GM12878 (cell line): Measurements from ENCODE around the gene ARHGEF26. TPM values are rescaled to one million over a fixed set of nuclear protein-coding genes. Genes with fewer than 3 reads are reported as not detected.
"Not testable (repeated sequence)": the region's sequence is repeated elsewhere in the genome, so short reads cannot be mapped to it uniquely, and the experiment has no call there.

ENCODE experiments used
- ATAC-seq: fragments of 200-7000 bp; cut with Tn5 transposase; 3 replicates; pipeline ENCODE4 v1.9.1; 2020; ENCODE audit warnings: mild to moderate bottlenecking, moderate library complexity
- BruUV-seq: library from RNA; stranded (reverse); fragments of 400-500 nt; replicated peaks from 2 replicates; lab custom pipeline; 2021; lab: Mats Ljungman, UMichigan
- CTCF ChIA-PET: fragments of 300-600 bp; sonication (Branson Sonifier 250); formaldehyde crosslinking; extraction: SDS; loops from one replicate; lab custom pipeline; 2021; ENCODE audit warnings: inconsistent platforms; lab: Yijun Ruan, JAX
- POLR2A ChIA-PET: fragments of 350-600 bp; formaldehyde crosslinking; extraction: SDS; loops from one replicate; lab custom pipeline; 2021; ENCODE audit warnings: inconsistent platforms; lab: Charles Lee
- RAD21 ChIA-PET: fragments of 300-600 bp; sonication (Branson Sonifier 250); formaldehyde crosslinking; loops from one replicate; lab custom pipeline; 2023; ENCODE audit warnings: antibody characterized with exemption; ENCODE audit not compliant: unreplicated experiment; lab: Charles Lee
- SMC1A ChIA-PET: fragments of 300-600 bp; sonication (Branson Sonifier 250); formaldehyde crosslinking; loops from one replicate; lab custom pipeline; 2023; ENCODE audit not compliant: unreplicated experiment, uncharacterized antibody; lab: Charles Lee
- DNase-seq: peaks from one replicate; pipeline ENCODE4 v3.0.0-alpha.2; 2011; ENCODE audit warnings: low read depth, low spot score
- FAIRE-seq: peaks from 3 replicates; lab custom pipeline; 2011; peaks lifted over from hg19 to GRCh38; lab: Jason Lieb, UNC
- H2AFZ ChIP-seq: 2 replicates; pipeline ENCODE4 v1.6.0; 2011; ENCODE audit warnings: low read depth, low read length, control low read depth; ENCODE audit not compliant: control insufficient read depth
- H3K27ac ChIP-seq: 2 replicates; pipeline ENCODE4 v1.5.1; 2011; ENCODE audit warnings: control low read depth; ENCODE audit not compliant: control insufficient read depth, insufficient read depth
- H3K27me3 ChIP-seq, 2 experiments: replicated peaks in 1 of 2; 2 replicates each; pipeline versions ENCODE4 v1.6.0 to v1.6.1; 2011; ENCODE audit warnings: low read length in 1 of 2; ENCODE audit not compliant: control insufficient read depth in 2 of 2, insufficient read depth in 2 of 2
- H3K36me3 ChIP-seq, 2 experiments: 2 replicates each; pipeline ENCODE4 v1.5.1; 2011; ENCODE audit warnings: low read length in 1 of 2; ENCODE audit not compliant: control insufficient read depth in 2 of 2, insufficient read depth in 2 of 2
- H3K4me1 ChIP-seq: 2 replicates; pipeline ENCODE4 v1.6.1; 2011; ENCODE audit warnings: mild to moderate bottlenecking, low read length, moderate library complexity, mixed read lengths; ENCODE audit not compliant: control insufficient read depth, insufficient read depth
- H3K4me2 ChIP-seq: 2 replicates; pipeline ENCODE4 v1.6.0; 2011; ENCODE audit warnings: control low read depth; ENCODE audit not compliant: control insufficient read depth, insufficient read depth
- H3K4me3 ChIP-seq: fragments of 200-600 bp; sonication (generic); 2 replicates; pipeline ENCODE4 v1.5.1; 2016
- H3K79me2 ChIP-seq: 2 replicates; pipeline ENCODE4 v1.6.0; 2011; ENCODE audit warnings: low read length; ENCODE audit not compliant: control insufficient read depth, insufficient read depth
- H3K9ac ChIP-seq: 2 replicates; pipeline ENCODE4 v1.8.0; 2011; ENCODE audit warnings: low read length, control low read depth, mixed read lengths; ENCODE audit not compliant: control insufficient read depth, insufficient read depth
- H3K9me3 ChIP-seq: replicated peaks from 3 replicates; pipeline ENCODE4 v1.5.1; 2011; ENCODE audit warnings: mild to moderate bottlenecking, low read length; ENCODE audit not compliant: control insufficient read depth, insufficient read depth
- H4K20me1 ChIP-seq: 2 replicates; pipeline ENCODE4 v1.6.0; 2011; ENCODE audit not compliant: control insufficient read depth, insufficient read depth
- BCL11A ChIP-seq: IDR thresholded peaks from 2 replicates; pipeline ENCODE4 v1.6.1; 2011; ENCODE audit warnings: low read depth, low read length
- DPF2 ChIP-seq: fragments of 450-650 bp; IDR thresholded peaks from 2 replicates; pipeline ENCODE4 v1.6.1; 2017; ENCODE audit warnings: mild to moderate bottlenecking
- ESRRA ChIP-seq: IDR thresholded peaks from 2 replicates; pipeline ENCODE4 v1.6.1; 2012; ENCODE audit warnings: mild to moderate bottlenecking, low read length, improper control_type of control experiment
- KDM1A ChIP-seq: fragments of 200-600 bp; sonication (generic); IDR thresholded peaks from 2 replicates; pipeline ENCODE4 v1.6.1; 2016; ENCODE audit warnings: borderline replicate concordance
- POU2F2 ChIP-seq: IDR thresholded peaks from 3 replicates; pipeline ENCODE4 v1.6.1; 2011; ENCODE audit warnings: low read depth, mild to moderate bottlenecking, low read length, borderline replicate concordance
- RELA ChIP-seq: fragments of 450-650 bp; IDR thresholded peaks from 2 replicates; pipeline ENCODE4 v1.8.0; 2014; ENCODE audit warnings: borderline replicate concordance; ENCODE audit not compliant: partially characterized antibody
- TBL1XR1 ChIP-seq: IDR thresholded peaks from 2 replicates; pipeline ENCODE4 v1.6.1; 2012; ENCODE audit warnings: low read depth, low read length, improper control_type of control experiment
- ZBTB4 ChIP-seq: fragments of 450-650 bp; formaldehyde crosslinking; IDR thresholded peaks from 2 replicates; pipeline ENCODE4 v1.4.0; 2022; ENCODE audit warnings: mild to moderate bottlenecking, moderate library complexity
- WGBS: methylation state at CpG from one replicate; pipeline ENCODE4 v1.1.6; 2016; ENCODE audit warnings: low lambda C conversion rate; ENCODE audit not compliant: insufficient replicate concordance, insufficient coverage; ENCODE audit errors: missing lambda C conversion rate; 5-methylcytosine and 5-hydroxymethylcytosine counted together
- in situ Hi-C: fragments of 300-500 bp; cut with MboI; formaldehyde crosslinking; loops from 9 replicates; pipeline ENCODE4 v1.14.3; 2018; ENCODE audit warnings: mixed read lengths
- intact Hi-C: fragments of 100-400 bp; cut with micrococcal nuclease; formaldehyde crosslinking; loops from one replicate; pipeline ENCODE4 v1.14.2; 2022; ENCODE audit not compliant: unreplicated experiment
- polyA plus RNA-seq, 11 experiments: library from polyadenylated mRNA; depleted of rRNA in 4 of 11; unstranded in 6 of 11; stranded (reverse) in 5 of 11; fragments of >200 nt; fragmentation: Nextera tagmentation in 4 of 11; fragmentation: Illumina TruSeq in 1 of 11; extraction: Ambion mirVana in 4 of 11; extraction: Trizol in 1 of 11; gene quantifications; 1 replicate in 1 of 11; 2 replicates in 10 of 11; pipeline versions ENCODE4 v1.2.1 to v1.2.3, GENCODE V29; 2011 to 2016; ENCODE audit warnings: inconsistent platforms in 2 of 11, missing spikeins in 2 of 11, low read depth in 1 of 11
- total RNA-seq, 4 experiments: library from RNA; depleted of rRNA in 3 of 4; stranded (reverse); fragments of >200 nt in 3 of 4; fragmentation: Illumina TruSeq in 1 of 4; extraction: Trizol in 1 of 4; gene quantifications; 2 replicates each; pipeline versions ENCODE4 v1.2.1 to v1.2.3, GENCODE V29; 2013 to 2021
- TF ChIP-seq, protein P1 (sequence below): fragments of 150-350 bp; IDR thresholded peaks from 2 replicates; pipeline ENCODE4 v1.6.1; 2014; ENCODE audit warnings: mild to moderate bottlenecking, low read depth, low read length

The ARHGEF26 gene
- total and polyA plus RNA-seq, 10 of the 15 experiments (the other 5 are each of a cell fraction or from before 2014, with no cell fraction given) = 0.02 to 0.47 (median 0.05) TPM; not detected in 1

- BruUV-seq, intact Hi-C loops, ATAC-seq, H3K9me3 ChIP-seq, H3K4me1 ChIP-seq, H3K27ac ChIP-seq, FAIRE-seq, DNase-seq, in situ Hi-C loops, H3K4me2 ChIP-seq, RAD21 ChIA-PET, H3K27me3 ChIP-seq, H2AFZ ChIP-seq, H3K79me2 ChIP-seq, H3K4me3 ChIP-seq, H3K36me3 ChIP-seq, H4K20me1 ChIP-seq, H3K9ac ChIP-seq: not testable (repeated sequence)
- SMC1A ChIA-PET = interaction anchor here (1.5 kb wide), 1 partner anchor 10 kb away, joined by 3 read pairs; no protein-coding TSS in a partner anchor
- CTCF ChIA-PET = interaction anchor here (0.6 to 1.2 kb wide), 4 partner anchors 8 to 171 kb away, joined by 3 to 4 read pairs (median 3); no protein-coding TSS in a partner anchor
- WGBS = 67% methylated on average over 22 of the region's 26 CpGs
- POLR2A ChIA-PET = interaction anchor here (0.6 kb wide), 1 partner anchor 1107 kb away, joined by 3 read pairs; no protein-coding TSS in a partner anchor
Measured at GRCh38 chr3:154087756-154088480, 33.3 kb upstream of the ARHGEF26 start.

DNA sequence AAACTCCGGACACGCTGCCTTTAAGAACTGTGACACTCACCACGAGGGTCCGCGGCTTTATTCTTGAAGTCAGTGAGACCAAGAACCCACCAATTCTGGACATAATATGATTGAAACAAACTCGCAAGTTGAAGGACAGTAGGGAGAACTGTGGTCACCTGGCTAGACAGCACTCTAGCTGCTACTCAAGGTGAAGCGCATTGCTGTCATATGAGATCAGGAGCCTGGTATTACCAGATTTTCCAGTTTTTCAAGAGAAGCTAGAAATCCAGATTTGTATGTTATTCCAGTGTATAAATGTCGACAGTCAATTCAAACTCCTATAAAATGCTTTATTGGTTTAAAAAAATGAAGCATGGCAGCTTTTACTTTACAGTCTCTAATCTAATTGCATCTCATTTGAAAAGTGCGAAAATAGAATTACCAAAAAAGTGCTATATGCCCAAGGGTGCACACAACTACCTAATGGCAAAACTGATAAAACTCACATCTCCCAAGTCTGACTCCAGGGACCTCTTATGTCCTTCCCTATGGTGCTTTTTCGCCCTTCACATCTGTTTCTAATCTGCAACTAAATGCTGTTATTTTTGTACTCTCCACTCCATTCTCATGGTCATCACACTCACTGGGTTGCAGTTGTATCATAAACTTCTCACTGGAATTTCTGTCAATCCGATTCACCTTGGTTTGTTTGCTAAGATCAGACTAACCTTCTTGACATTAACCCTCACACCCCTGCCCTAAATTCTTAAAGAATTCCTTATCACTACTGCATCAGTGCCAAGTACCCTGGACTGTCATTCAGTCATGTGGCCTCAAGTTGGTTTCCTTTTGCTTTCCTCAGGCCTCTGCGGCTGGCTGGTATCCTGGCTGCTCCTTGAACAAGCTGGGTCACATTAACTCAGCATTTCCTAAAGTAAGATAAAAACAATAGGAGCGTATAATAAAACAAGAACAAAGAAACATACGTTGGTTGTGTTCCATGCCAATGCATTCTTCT is 31.5 kb upstream of the ARHGEF26 start:
- Histone ChIP-seq H4K20me1 (no peaks in the 10 kb centered on the region), H3K9me3 (no peaks in the 10 kb centered on the region), H3K27ac (no peak overlapping the region), H3K27me3 (no peaks in the 10 kb centered on the region), H3K36me3 (no peaks in the 10 kb centered on the region), H3K79me2 (no peaks in the 10 kb centered on the region), H2AFZ (no peak overlapping the region), H3K9ac (no peak overlapping the region), H3K4me2 (no peak overlapping the region), H3K4me3 (no peak overlapping the region), H3K4me1 (no peaks in the 10 kb centered on the region)
- RAD21 ChIA-PET = interaction anchor here (0.6 kb wide), 1 partner anchor 28 kb away, joined by 3 read pairs; no protein-coding TSS in a partner anchor
- FAIRE-seq = no peak
- CTCF ChIA-PET = interaction anchor here (0.6 kb wide), 1 partner anchor 42 kb away, joined by 3 read pairs; no protein-coding TSS in a partner anchor
- POLR2A ChIA-PET = no interaction called here
- DNase-seq = no peak
- in situ Hi-C loops = no loop called here
- BruUV-seq = no TSS peak
- SMC1A ChIA-PET = interaction anchor here (1.1 kb wide), 1 partner anchor 157 kb away, joined by 3 read pairs; no protein-coding TSS in a partner anchor
- no peak for ATAC-seq
- 51% methylated on average over 14 of the region's 14 CpGs for WGBS
- intact Hi-C loops = no loop called here
- TF ChIP-seq ESRRA = no peak
- TF ChIP-seq, protein P1, sequence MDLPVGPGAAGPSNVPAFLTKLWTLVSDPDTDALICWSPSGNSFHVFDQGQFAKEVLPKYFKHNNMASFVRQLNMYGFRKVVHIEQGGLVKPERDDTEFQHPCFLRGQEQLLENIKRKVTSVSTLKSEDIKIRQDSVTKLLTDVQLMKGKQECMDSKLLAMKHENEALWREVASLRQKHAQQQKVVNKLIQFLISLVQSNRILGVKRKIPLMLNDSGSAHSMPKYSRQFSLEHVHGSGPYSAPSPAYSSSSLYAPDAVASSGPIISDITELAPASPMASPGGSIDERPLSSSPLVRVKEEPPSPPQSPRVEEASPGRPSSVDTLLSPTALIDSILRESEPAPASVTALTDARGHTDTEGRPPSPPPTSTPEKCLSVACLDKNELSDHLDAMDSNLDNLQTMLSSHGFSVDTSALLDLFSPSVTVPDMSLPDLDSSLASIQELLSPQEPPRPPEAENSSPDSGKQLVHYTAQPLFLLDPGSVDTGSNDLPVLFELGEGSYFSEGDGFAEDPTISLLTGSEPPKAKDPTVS = no peak
- no peak for TF ChIP-seq BCL11A
- TF ChIP-seq POU2F2 = no peak
- no peak for TF ChIP-seq KDM1A
- TF ChIP-seq TBL1XR1 = no peak
- no peak for TF ChIP-seq ZBTB4 (CRISPR knock-in tag)
- no peak for TF ChIP-seq RELA
- no peak for TF ChIP-seq DPF2
